DND-41 (cell line): ENCODE measurements around the gene OIP5.
A peak's percentile ranks its signal among the peaks of the same experiment; 100 is the strongest.

Source experiments
- ATAC-seq: fragments of 200-7000 bp; cut with Tn5 transposase; 3 replicates; pipeline ENCODE4 v1.9.1; 2021; ENCODE audit warnings: low read depth; ENCODE audit not compliant: insufficient read depth
- DNase-seq: peaks from one replicate; pipeline ENCODE4 v3.0.0-alpha.2; 2020
- H2AFZ ChIP-seq: 2 replicates; pipeline ENCODE4 v1.6.0; 2012; ENCODE audit warnings: low read depth, low read length
- H3K27ac ChIP-seq: 2 replicates; pipeline ENCODE4 v1.5.1; 2012; ENCODE audit warnings: low read length, inconsistent platforms
- H3K27me3 ChIP-seq: fragments of 200-600 bp; sonication (generic); 2 replicates; pipeline ENCODE4 v1.6.0; 2012; ENCODE audit warnings: low read length, mild to moderate bottlenecking, inconsistent platforms; ENCODE audit not compliant: insufficient read depth, poor library complexity
- H3K36me3 ChIP-seq: 2 replicates; pipeline ENCODE4 v1.5.1; 2012; ENCODE audit warnings: low read length, inconsistent platforms; ENCODE audit not compliant: insufficient read depth
- H3K4me1 ChIP-seq: 2 replicates; pipeline ENCODE4 v1.5.1; 2012; ENCODE audit warnings: mild to moderate bottlenecking, low read length; ENCODE audit not compliant: insufficient read depth
- H3K4me2 ChIP-seq: 2 replicates; pipeline ENCODE4 v1.6.0; 2012; ENCODE audit warnings: mild to moderate bottlenecking, moderate library complexity, low read length, inconsistent platforms; ENCODE audit not compliant: insufficient read depth
- H3K4me3 ChIP-seq, 2 experiments: fragments of 200-600 bp in 1 of 2; shearing (Covaris generic) in 1 of 2; 2 replicates each; pipeline ENCODE4 v1.5.1; 2012 to 2016; ENCODE audit warnings: inconsistent platforms in 2 of 2, low read length in 2 of 2, mild to moderate bottlenecking in 2 of 2, low read depth in 1 of 2, moderate library complexity in 1 of 2
- H3K79me2 ChIP-seq: 2 replicates; pipeline ENCODE4 v1.6.0; 2012; ENCODE audit warnings: low read length, inconsistent platforms; ENCODE audit not compliant: insufficient read depth
- H3K9ac ChIP-seq: 2 replicates; pipeline ENCODE4 v1.6.0; 2012; ENCODE audit warnings: low read depth, mild to moderate bottlenecking, inconsistent platforms, low read length, moderate library complexity
- H3K9me3 ChIP-seq: 2 replicates; pipeline ENCODE4 v1.5.1; 2012; ENCODE audit warnings: low read length, moderate library complexity, mild to moderate bottlenecking, inconsistent platforms; ENCODE audit not compliant: insufficient read depth, severe bottlenecking
- H4K20me1 ChIP-seq: 2 replicates; pipeline ENCODE4 v1.6.0; 2012; ENCODE audit warnings: low read length; ENCODE audit not compliant: insufficient read depth
- CTCF ChIP-seq: IDR thresholded peaks from 2 replicates; pipeline ENCODE4 v1.5.1; 2012; ENCODE audit warnings: borderline replicate concordance, low read length, moderate library complexity, mild to moderate bottlenecking; ENCODE audit not compliant: poor library complexity, severe bottlenecking; ENCODE audit errors: extremely low read depth
- EZH2 ChIP-seq: IDR thresholded peaks from 3 replicates; pipeline ENCODE4 v1.6.1; 2012; ENCODE audit warnings: borderline replicate concordance, low read depth, mild to moderate bottlenecking, moderate library complexity, low read length, inconsistent platforms; ENCODE audit not compliant: severe bottlenecking

Gene OIP5

GRCh38 chr15:41336549-41336948, 4.2 kb upstream of the OIP5 start:
- Histone ChIP-seq H3K36me3 (peaks cover 48% of the 10 kb centered on the region), H3K4me2 (peak overlapping the region; percentile 53), H3K27me3 (no peaks in the 10 kb centered on the region), H3K79me2 (peaks cover 90% of the 10 kb centered on the region), H2AFZ (no peak overlapping the region), H3K4me3 (peak overlapping the region in 1 of 2 experiments; percentile 32; a peak in 3 of 4 replicates), H3K9me3 (no peaks in the 10 kb centered on the region), H3K4me1 (peaks cover 42% of the 10 kb centered on the region), H4K20me1 (peaks cover 41% of the 10 kb centered on the region), H3K27ac (no peak overlapping the region), H3K9ac (peak overlapping the region; percentile 25)
- no peak for DNase-seq
- no peak for ATAC-seq
- TF ChIP-seq CTCF = no peak

- Histone ChIP-seq H3K27ac (peak overlapping the region; percentile 43), H3K36me3 (peaks cover 29% of the 10 kb centered on the region), H3K4me3 (peak overlapping the region; percentile 73 to 84; a peak in 3 of 4 replicates), H3K9ac (peak overlapping the region; percentile 78), H3K9me3 (no peaks in the 10 kb centered on the region), H4K20me1 (peaks cover 23% of the 10 kb centered on the region), H3K4me1 (peaks cover 49% of the 10 kb centered on the region), H3K4me2 (peak overlapping the region; percentile 79), H3K79me2 (peaks cover 80% of the 10 kb centered on the region), H3K27me3 (no peaks in the 10 kb centered on the region), H2AFZ (no peak overlapping the region)
- ATAC-seq (no peak), DNase-seq (no peak)
- TF ChIP-seq CTCF = no peak
- no peak for TF ChIP-seq EZH2
Observed at GRCh38 chr15:41334293-41335120, 2.1 kb upstream of the OIP5 start.

GRCh38 chr15:41333026-41333562, 703 bp upstream of the OIP5 start:
- peak overlapping the region; percentile 73 to 84 for H3K4me3 ChIP-seq
- H3K36me3 ChIP-seq = peaks cover 16% of the 10 kb centered on the region
- H3K79me2 ChIP-seq = peaks cover 67% of the 10 kb centered on the region
- ATAC-seq = peak; percentile 27
- TF ChIP-seq EZH2 (no peak), CTCF (no peak)
- H3K9ac ChIP-seq = peak overlapping the region; percentile 78
- peak overlapping the region; percentile 76 for H2AFZ ChIP-seq
- no peaks in the 10 kb centered on the region for H3K9me3 ChIP-seq
- H3K27me3 ChIP-seq = no peaks in the 10 kb centered on the region
- H3K4me2 ChIP-seq = peak overlapping the region; percentile 79
- H3K4me1 ChIP-seq = peaks cover 43% of the 10 kb centered on the region
- peak overlapping the region; percentile 95 for H3K27ac ChIP-seq
- H4K20me1 ChIP-seq = peaks cover 16% of the 10 kb centered on the region
- DNase-seq = no peak
